Measurements from ENCODE around the gene NCF1. TPM values are rescaled to one million over a fixed set of nuclear protein-coding genes. Genes with fewer than 3 reads are reported as not detected.
"Not testable (repeated sequence)": the region's sequence is repeated elsewhere in the genome, so short reads cannot be mapped to it uniquely, and the experiment has no call there.

NCF1 gene
- polyA plus RNA-seq, 1 donor (not counting 4 experiments of a cell fraction or from before 2014, with no cell fraction given): 0.09 TPM

DNA sequence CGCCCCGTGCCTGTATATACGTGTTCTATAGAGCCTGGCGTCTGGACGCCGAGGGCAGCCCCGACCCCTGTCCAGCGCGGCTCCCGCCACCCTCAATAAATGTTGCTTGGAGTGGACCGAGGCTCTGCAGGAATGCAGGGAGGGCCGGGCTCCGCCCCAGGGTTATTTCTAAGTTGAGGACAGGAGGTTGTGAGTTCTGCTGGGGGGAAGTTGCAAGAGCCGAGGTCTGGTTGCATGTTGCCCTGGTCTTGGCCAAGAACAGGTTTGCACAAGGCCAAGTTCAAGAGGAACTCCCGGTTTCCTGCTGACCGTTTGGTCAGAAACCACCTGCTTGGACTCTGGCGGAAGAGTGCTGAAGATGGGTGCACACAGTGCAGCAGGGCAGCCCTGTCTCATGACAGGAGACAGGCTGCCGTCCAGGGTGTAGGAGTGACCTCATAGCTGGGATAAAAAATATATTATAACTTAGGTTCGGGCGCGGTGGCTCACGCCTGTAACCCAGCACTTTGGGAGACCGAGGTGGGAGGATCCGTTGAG lies 15.5 kb downstream of the NCF1 start:
- DNase-seq (ENCODE audit: low read depth, low spot score); H2AFZ ChIP-seq (ENCODE audit: control insufficient read depth, low read length); dilution Hi-C loops (cut with MboI; ENCODE audit: extremely low pct_ligation_motif_present, low sequenced_read_pairs); H3K27me3 ChIP-seq (ENCODE audit: control insufficient read depth, extremely low read depth, insufficient read depth, low read length); H3K9ac ChIP-seq (ENCODE audit: control insufficient read depth, extremely low read depth, insufficient read depth, low read length); FAIRE-seq; H3K9me1 ChIP-seq (ENCODE audit: control insufficient read depth, extremely low read depth, insufficient read depth, low read length); H3K4me1 ChIP-seq (ENCODE audit: control insufficient read depth, extremely low read depth, insufficient read depth, low read length); H4K20me1 ChIP-seq (ENCODE audit: control insufficient read depth, extremely low read depth, insufficient read depth, low read length); H3K79me2 ChIP-seq (ENCODE audit: control insufficient read depth, insufficient read depth, low read length); H3K36me3 ChIP-seq (ENCODE audit: control insufficient read depth in 2 of 2, extremely low read depth in 1 of 2, insufficient read depth in 2 of 2, low read length in 2 of 2); H3K9me3 ChIP-seq (ENCODE audit: control insufficient read depth, low read depth, low read length); H3K4me3 ChIP-seq (ENCODE audit: control insufficient read depth in 2 of 3, extremely low read depth in 1 of 3, insufficient read depth in 2 of 3, low read depth in 1 of 3, low read length in 3 of 3); H3K4me2 ChIP-seq (ENCODE audit: control insufficient read depth, extremely low read depth, insufficient read depth, low read depth, low read length); H3K27ac ChIP-seq (ENCODE audit: control insufficient read depth, insufficient read depth, low read length): not testable (repeated sequence)

DNA sequence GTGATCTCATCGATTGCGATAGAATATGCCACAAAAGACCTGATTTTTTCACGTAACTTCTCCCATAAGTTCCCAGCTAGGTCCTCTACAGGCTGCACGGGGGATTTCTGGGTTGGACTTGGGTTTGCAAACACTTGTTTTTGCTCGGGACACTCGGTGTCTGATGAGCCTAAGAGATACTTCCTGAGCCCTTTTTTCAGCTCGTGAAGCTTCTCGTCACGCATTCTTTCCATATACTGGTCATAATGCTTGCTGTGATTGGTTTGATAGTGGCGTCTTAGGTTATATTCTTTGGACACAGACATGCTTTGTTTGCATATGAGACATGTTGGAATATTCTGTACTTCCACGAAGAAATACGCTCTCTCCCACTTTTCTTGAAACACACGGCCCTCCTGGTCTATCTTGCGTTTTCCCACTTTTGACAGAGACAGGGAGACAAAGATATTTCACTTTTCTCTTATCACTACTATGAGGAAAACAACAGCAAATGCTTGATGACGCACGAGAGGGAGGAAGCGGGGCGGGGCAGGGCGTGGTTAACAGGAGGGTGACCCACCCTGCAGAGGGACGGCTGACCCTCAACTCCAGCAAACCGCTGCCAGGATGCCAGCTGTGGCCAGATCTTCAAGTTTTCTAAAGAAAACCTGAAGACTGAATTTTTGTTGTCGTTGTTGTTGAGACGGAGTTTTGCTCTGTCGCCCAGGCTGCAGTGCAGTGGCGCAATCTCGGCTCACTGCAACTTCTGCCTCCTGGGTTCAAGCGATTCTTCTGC lies 24.2 kb downstream of the NCF1 start:
- DNase-seq (ENCODE audit: low read depth, low spot score); FAIRE-seq; H3K79me2 ChIP-seq (ENCODE audit: control insufficient read depth, insufficient read depth, low read length); H3K4me1 ChIP-seq (ENCODE audit: control insufficient read depth, extremely low read depth, insufficient read depth, low read length); H3K36me3 ChIP-seq (ENCODE audit: control insufficient read depth in 2 of 2, extremely low read depth in 1 of 2, insufficient read depth in 2 of 2, low read length in 2 of 2); H3K27me3 ChIP-seq (ENCODE audit: control insufficient read depth, extremely low read depth, insufficient read depth, low read length); H3K9ac ChIP-seq (ENCODE audit: control insufficient read depth, extremely low read depth, insufficient read depth, low read length); H3K27ac ChIP-seq (ENCODE audit: control insufficient read depth, insufficient read depth, low read length); H3K4me3 ChIP-seq (ENCODE audit: control insufficient read depth in 2 of 3, extremely low read depth in 1 of 3, insufficient read depth in 2 of 3, low read depth in 1 of 3, low read length in 3 of 3); H3K9me1 ChIP-seq (ENCODE audit: control insufficient read depth, extremely low read depth, insufficient read depth, low read length); H3K4me2 ChIP-seq (ENCODE audit: control insufficient read depth, extremely low read depth, insufficient read depth, low read depth, low read length); dilution Hi-C loops (cut with MboI; ENCODE audit: extremely low pct_ligation_motif_present, low sequenced_read_pairs); H4K20me1 ChIP-seq (ENCODE audit: control insufficient read depth, extremely low read depth, insufficient read depth, low read length); H3K9me3 ChIP-seq (ENCODE audit: control insufficient read depth, low read depth, low read length); H2AFZ ChIP-seq (ENCODE audit: control insufficient read depth, low read length): not testable (repeated sequence)

DNA sequence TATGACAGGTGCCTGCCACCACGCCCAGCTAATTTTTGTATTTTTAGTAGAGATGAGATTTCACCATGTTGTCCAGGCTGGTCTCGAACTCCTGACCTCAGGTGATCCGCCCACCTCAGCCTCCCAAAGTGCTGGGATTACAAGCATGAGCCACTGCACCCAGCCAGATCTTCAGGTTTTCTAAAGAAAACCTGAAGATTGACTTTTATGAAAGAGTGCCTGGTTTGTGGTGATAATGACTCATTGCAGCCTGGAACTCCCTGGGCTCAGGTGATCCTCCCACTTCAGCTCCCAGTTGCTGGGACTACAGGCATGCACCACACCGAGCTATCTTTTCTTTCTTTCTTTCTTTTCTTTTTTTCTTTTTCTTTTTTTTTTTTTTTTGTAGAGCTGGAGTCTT lies 24.8 kb downstream of the NCF1 start:
- DNase-seq (ENCODE audit: low read depth, low spot score); H3K4me3 ChIP-seq (ENCODE audit: control insufficient read depth in 2 of 3, extremely low read depth in 1 of 3, insufficient read depth in 2 of 3, low read depth in 1 of 3, low read length in 3 of 3); H3K79me2 ChIP-seq (ENCODE audit: control insufficient read depth, insufficient read depth, low read length); H3K9me3 ChIP-seq (ENCODE audit: control insufficient read depth, low read depth, low read length); H3K4me2 ChIP-seq (ENCODE audit: control insufficient read depth, extremely low read depth, insufficient read depth, low read depth, low read length); H3K36me3 ChIP-seq (ENCODE audit: control insufficient read depth in 2 of 2, extremely low read depth in 1 of 2, insufficient read depth in 2 of 2, low read length in 2 of 2); H3K27ac ChIP-seq (ENCODE audit: control insufficient read depth, insufficient read depth, low read length); H3K4me1 ChIP-seq (ENCODE audit: control insufficient read depth, extremely low read depth, insufficient read depth, low read length); FAIRE-seq; H2AFZ ChIP-seq (ENCODE audit: control insufficient read depth, low read length); H3K27me3 ChIP-seq (ENCODE audit: control insufficient read depth, extremely low read depth, insufficient read depth, low read length); H3K9ac ChIP-seq (ENCODE audit: control insufficient read depth, extremely low read depth, insufficient read depth, low read length); H3K9me1 ChIP-seq (ENCODE audit: control insufficient read depth, extremely low read depth, insufficient read depth, low read length); dilution Hi-C loops (cut with MboI; ENCODE audit: extremely low pct_ligation_motif_present, low sequenced_read_pairs); H4K20me1 ChIP-seq (ENCODE audit: control insufficient read depth, extremely low read depth, insufficient read depth, low read length): not testable (repeated sequence)

DNA sequence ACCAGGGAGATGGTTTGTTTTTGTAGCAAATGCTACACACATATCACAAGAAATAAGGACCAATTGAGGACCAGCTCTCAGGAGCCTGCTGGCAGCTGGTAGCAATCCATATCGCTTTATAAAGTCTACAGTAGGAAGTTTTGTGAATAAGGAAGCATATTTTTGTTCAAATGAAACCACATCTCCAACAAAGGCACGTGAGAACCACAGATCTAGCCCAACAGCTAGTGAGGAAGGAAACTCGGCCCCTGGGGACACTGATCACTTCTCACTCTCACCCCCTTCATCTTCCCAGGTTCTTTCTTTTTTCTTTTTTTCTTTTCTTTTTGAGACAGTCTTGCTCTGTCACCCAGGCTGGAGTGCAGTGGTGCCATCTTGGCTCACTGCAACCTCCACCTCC lies 42.1 kb downstream of the NCF1 start:
- H3K4me1 ChIP-seq (ENCODE audit: control insufficient read depth, extremely low read depth, insufficient read depth, low read length); H3K9me1 ChIP-seq (ENCODE audit: control insufficient read depth, extremely low read depth, insufficient read depth, low read length); H3K9ac ChIP-seq (ENCODE audit: control insufficient read depth, extremely low read depth, insufficient read depth, low read length); H3K79me2 ChIP-seq (ENCODE audit: control insufficient read depth, insufficient read depth, low read length); H3K36me3 ChIP-seq (ENCODE audit: control insufficient read depth in 2 of 2, extremely low read depth in 1 of 2, insufficient read depth in 2 of 2, low read length in 2 of 2); H3K27ac ChIP-seq (ENCODE audit: control insufficient read depth, insufficient read depth, low read length); FAIRE-seq; H3K27me3 ChIP-seq (ENCODE audit: control insufficient read depth, extremely low read depth, insufficient read depth, low read length); H2AFZ ChIP-seq (ENCODE audit: control insufficient read depth, low read length); H3K4me2 ChIP-seq (ENCODE audit: control insufficient read depth, extremely low read depth, insufficient read depth, low read depth, low read length); H4K20me1 ChIP-seq (ENCODE audit: control insufficient read depth, extremely low read depth, insufficient read depth, low read length); H3K9me3 ChIP-seq (ENCODE audit: control insufficient read depth, low read depth, low read length); dilution Hi-C loops (cut with MboI; ENCODE audit: extremely low pct_ligation_motif_present, low sequenced_read_pairs); H3K4me3 ChIP-seq (ENCODE audit: control insufficient read depth in 2 of 3, extremely low read depth in 1 of 3, insufficient read depth in 2 of 3, low read depth in 1 of 3, low read length in 3 of 3); DNase-seq (ENCODE audit: low read depth, low spot score): not testable (repeated sequence)

- H3K79me2 ChIP-seq (ENCODE audit: control insufficient read depth, insufficient read depth, low read length); H4K20me1 ChIP-seq (ENCODE audit: control insufficient read depth, extremely low read depth, insufficient read depth, low read length); H3K36me3 ChIP-seq (ENCODE audit: control insufficient read depth in 2 of 2, extremely low read depth in 1 of 2, insufficient read depth in 2 of 2, low read length in 2 of 2); H3K27ac ChIP-seq (ENCODE audit: control insufficient read depth, insufficient read depth, low read length); H2AFZ ChIP-seq (ENCODE audit: control insufficient read depth, low read length); H3K4me3 ChIP-seq (ENCODE audit: control insufficient read depth in 2 of 3, extremely low read depth in 1 of 3, insufficient read depth in 2 of 3, low read depth in 1 of 3, low read length in 3 of 3); DNase-seq (ENCODE audit: low read depth, low spot score); H3K4me2 ChIP-seq (ENCODE audit: control insufficient read depth, extremely low read depth, insufficient read depth, low read depth, low read length); dilution Hi-C loops (cut with MboI; ENCODE audit: extremely low pct_ligation_motif_present, low sequenced_read_pairs); H3K4me1 ChIP-seq (ENCODE audit: control insufficient read depth, extremely low read depth, insufficient read depth, low read length); FAIRE-seq; H3K9me1 ChIP-seq (ENCODE audit: control insufficient read depth, extremely low read depth, insufficient read depth, low read length); H3K9ac ChIP-seq (ENCODE audit: control insufficient read depth, extremely low read depth, insufficient read depth, low read length); H3K9me3 ChIP-seq (ENCODE audit: control insufficient read depth, low read depth, low read length); H3K27me3 ChIP-seq (ENCODE audit: control insufficient read depth, extremely low read depth, insufficient read depth, low read length): not testable (repeated sequence)
These were observed 46.5 kb downstream of the NCF1 start for GRCh38 chr7:74820146-74820805.

Measured in keratinocyte (primary cell).